Activated T-helper 2 cell treated with anti-CD3 and anti-CD28 coated beads, Interferon-gamma antibody, Interleukin-2, Interleukin-4, amounts not matched to agents 10 μg/mL and 5 μg/mL and 100 μg/mL, durations not matched to agents 14 hours and 24 hours and 36 hours (primary cell): ENCODE results near the gene LRP1. TPM values are rescaled to one million over a fixed set of nuclear protein-coding genes. Genes with fewer than 3 reads are reported as not detected.

Experiments
- DNase-seq: peaks from one replicate; pipeline ENCODE4 v3.0.0; 2021; ENCODE audit warnings: low spot score
- H3K27ac Mint-ChIP-seq: one replicate; pipeline ENCODE4 v1.8.0; 2021; ENCODE audit warnings: mixed read lengths
- H3K27me3 Mint-ChIP-seq: one replicate; pipeline ENCODE4 v1.8.0; 2021; ENCODE audit warnings: low read depth, mixed read lengths
- H3K36me3 Mint-ChIP-seq: one replicate; pipeline ENCODE4 v1.8.0; 2021; ENCODE audit warnings: low read depth, mixed read lengths
- H3K4me1 Mint-ChIP-seq: one replicate; pipeline ENCODE4 v1.8.0; 2021; ENCODE audit warnings: low read depth, mixed read lengths
- H3K4me3 Mint-ChIP-seq: one replicate; pipeline ENCODE4 v1.8.0; 2021; ENCODE audit warnings: low read depth, mild to moderate bottlenecking, moderate library complexity, mixed read lengths
- H3K9me3 Mint-ChIP-seq: one replicate; pipeline ENCODE4 v1.8.0; 2021; ENCODE audit warnings: mixed read lengths
- intact Hi-C: fragments of 100-400 bp; cut with micrococcal nuclease; formaldehyde crosslinking; loops from one replicate; pipeline ENCODE4 v1.15.1; 2023
- total RNA-seq: library from RNA; stranded (reverse); gene quantifications from 2 replicates; pipeline ENCODE4 v1.2.3, GENCODE V29; 2022

The LRP1 gene
- total RNA-seq, 1 donor from 2014 or later, result 2.1 TPM

DNA sequence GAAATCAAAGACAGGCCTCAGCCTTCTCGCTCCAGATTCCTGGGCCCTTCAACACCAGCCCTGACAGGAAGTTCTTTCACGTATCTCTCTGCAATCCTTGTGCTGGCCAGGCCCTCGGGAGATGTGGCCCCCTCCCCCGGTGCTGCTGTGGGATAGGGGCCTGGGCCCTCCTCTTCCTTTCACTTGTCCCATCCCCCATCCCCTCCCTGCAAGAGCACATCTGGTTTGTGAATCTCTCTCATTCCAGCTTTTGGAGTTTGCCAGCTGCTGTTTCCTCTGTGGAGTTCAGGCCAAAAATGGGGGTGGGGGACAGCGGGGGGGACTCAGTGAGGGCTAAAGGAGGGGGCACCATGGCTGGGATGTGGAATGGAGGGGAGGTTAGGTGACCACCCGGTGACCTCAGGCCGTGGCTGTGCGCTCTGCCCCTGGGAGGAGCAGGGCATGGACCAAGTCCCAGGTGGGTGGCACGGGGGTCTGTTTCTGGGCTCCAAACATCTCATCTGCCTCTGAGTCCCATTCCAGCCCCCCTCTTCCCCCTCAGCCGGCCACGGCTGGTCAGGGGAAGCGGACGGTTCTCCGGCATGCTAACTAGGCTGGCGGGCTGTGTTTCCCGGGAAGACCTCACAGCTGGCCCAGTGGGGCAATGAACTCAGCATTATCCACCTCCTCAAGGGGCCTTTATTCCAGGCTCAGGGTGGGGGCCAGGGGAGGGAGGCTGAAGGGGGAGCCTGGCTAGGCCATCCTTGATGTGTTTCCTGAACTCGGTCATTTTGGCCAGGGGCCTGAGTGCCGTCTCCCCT, 7.4 kb downstream of the LRP1 start:
- Mint-ChIP-seq H3K27ac (no peak overlapping the region), H3K4me1 (no peaks in the 10 kb centered on the region), H3K4me3 (no peak overlapping the region), H3K9me3 (no peaks in the 10 kb centered on the region), H3K36me3 (no peaks in the 10 kb centered on the region), H3K27me3 (peaks cover 22% of the 10 kb centered on the region)
- DNase-seq, result no peak
- intact Hi-C loops, result no loop called here

DNA sequence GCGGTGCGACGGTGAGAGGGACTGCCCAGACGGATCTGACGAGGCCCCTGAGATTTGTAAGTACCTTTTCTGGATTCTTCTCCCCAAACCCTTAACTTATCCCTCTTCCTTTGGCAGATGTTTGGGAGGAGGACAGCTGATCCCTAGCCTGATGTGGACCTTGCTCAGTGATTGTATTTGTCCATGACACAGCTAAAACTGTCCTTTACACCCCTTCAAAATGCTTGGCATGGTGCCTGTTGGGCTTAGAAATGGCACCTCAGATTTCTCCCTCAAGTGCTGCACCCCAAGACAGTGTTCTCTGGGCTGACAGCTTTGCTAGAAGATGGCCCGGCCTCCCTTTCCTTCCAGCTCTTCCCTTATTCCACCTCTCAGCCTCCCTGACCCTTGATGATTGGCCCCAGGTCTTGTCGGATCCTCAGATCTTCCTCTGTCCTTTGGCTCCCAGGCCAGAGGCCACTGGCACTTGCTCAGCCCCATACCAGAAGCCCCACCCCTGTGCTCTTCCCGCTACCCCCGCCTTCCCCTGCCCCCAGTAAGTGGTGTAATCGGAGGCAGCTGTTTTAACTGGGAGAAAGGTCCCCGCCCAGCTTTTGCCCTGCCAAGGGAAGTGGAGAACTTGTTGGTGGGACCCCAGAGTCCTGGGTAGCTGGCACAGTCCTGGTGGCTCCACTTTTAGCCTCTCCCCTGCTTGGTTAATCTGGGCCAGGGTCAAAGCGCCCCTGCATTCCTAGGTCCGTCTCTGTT, 10.4 kb downstream of the LRP1 start:
- Mint-ChIP-seq H3K36me3 (no peaks in the 10 kb centered on the region), H3K27ac (no peak overlapping the region), H3K9me3 (no peaks in the 10 kb centered on the region), H3K27me3 (peaks cover 7% of the 10 kb centered on the region), H3K4me1 (no peaks in the 10 kb centered on the region), H3K4me3 (no peak overlapping the region)
- DNase-seq, result no peak
- intact Hi-C loops, result no loop called here

DNA sequence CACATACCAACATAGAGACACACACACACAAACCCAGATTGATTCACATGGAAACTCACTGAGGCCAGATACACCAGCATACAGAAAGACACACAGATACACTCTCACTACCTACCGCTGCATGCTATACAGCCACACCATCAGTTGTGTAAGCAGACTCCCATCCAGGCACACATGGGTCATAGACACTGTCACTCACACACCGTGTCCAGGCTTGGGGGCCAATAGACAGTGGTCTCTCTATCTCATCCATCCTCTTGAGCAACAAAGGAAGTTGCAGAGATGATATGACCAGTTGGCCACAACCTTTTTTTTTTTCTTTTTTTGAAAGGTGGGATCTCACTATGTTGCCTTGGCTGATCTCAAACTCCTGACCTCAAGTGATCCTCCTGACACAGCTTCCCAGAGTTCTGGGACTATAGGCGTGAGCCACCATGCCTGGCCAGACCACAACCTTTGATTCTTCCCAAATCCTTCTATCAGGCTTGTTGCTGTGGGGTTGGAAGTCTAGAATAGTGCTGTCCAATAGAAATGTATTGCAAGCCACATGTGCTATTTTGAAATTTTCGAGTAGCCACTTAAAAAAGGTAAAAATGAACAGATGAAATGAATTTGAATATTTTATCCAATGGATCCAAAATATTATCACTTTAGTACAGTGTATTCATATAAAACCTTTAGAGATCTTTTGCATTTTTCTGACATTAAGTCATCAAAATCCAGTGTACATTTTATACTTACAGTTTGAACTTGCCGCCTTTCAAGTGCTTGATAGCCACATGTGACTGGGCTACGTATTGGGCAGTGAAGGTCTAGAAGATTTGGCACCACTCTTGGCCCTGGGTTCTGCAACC, 11.7 kb downstream of the LRP1 start:
- Mint-ChIP-seq H3K27me3 (peaks cover 2% of the 10 kb centered on the region), H3K36me3 (no peaks in the 10 kb centered on the region), H3K9me3 (no peaks in the 10 kb centered on the region), H3K4me1 (no peaks in the 10 kb centered on the region), H3K4me3 (no peak overlapping the region), H3K27ac (no peak overlapping the region)
- intact Hi-C loops, result no loop called here
- no peak for DNase-seq

DNA sequence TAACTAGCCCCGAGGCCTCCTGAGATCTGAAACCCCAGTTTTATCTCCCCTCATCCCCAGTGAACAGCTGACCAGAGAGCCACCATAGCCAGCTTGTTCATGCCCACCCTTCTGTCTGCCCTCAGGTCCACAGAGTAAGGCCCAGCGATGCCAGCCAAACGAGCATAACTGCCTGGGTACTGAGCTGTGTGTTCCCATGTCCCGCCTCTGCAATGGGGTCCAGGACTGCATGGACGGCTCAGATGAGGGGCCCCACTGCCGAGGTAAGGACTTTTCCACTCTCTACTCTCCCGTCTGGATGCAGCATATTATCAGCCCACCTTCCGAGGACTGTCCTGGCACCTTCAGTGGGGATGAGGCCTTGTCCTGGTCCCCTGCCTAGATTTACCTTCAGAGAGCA, 13.0 kb downstream of the LRP1 start:
- no peak overlapping the region for H3K4me3 Mint-ChIP-seq
- intact Hi-C loops, result no loop called here
- H3K27me3 Mint-ChIP-seq, result peaks cover 2% of the 10 kb centered on the region
- H3K36me3 Mint-ChIP-seq, result no peaks in the 10 kb centered on the region
- H3K4me1 Mint-ChIP-seq, result peaks cover 2% of the 10 kb centered on the region
- DNase-seq, result no peak
- no peak overlapping the region for H3K27ac Mint-ChIP-seq
- H3K9me3 Mint-ChIP-seq, result no peaks in the 10 kb centered on the region

DNA sequence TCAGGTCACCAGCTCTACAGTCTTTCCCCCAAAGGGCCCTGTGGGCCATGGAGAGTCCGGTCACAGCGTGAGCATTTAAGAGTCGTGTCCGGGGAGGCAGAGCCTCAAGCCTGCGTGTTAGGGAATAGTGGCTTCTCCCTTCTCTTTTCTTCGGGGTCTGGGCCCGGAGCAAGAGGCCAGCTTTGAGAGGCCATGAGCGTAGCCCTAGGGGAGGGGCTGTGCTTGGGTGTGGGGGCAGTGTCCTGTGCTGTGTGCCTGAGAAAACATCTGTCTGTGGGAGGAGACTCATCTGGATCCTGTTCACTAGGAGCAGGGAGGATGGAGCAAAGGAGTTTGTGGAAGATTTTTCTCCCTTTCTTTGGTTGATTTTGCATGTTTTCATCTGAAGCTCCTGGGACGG, 13.8 kb downstream of the LRP1 start:
- no peaks in the 10 kb centered on the region for H3K9me3 Mint-ChIP-seq
- H3K27ac Mint-ChIP-seq, result no peak overlapping the region
- peaks cover 2% of the 10 kb centered on the region for H3K4me1 Mint-ChIP-seq
- DNase-seq, result no peak
- H3K36me3 Mint-ChIP-seq, result no peaks in the 10 kb centered on the region
- peaks cover 2% of the 10 kb centered on the region for H3K27me3 Mint-ChIP-seq
- H3K4me3 Mint-ChIP-seq, result no peak overlapping the region
- intact Hi-C loops, result no loop called here

DNA sequence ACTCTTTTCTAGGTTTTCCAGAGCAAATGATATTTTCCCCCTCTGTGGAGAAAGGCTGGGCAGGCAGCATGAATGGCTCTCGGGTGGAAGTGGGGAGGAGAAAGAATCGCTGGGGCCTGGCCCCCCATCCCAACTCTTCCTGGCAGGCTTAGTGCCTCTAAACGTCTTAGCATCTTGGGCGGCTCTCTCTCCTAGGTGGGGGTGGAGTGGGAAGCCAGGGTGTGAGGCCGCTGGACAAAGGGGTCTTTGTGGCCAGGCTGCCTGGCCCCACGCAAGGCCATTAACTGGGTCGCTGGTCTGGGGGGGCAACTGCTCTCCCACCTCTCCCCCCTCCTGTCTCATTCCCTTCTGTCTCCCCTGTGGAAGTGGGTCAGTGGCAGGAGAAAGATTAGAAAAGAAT, 14.4 kb downstream of the LRP1 start:
- intact Hi-C loops, result no loop called here

DNA sequence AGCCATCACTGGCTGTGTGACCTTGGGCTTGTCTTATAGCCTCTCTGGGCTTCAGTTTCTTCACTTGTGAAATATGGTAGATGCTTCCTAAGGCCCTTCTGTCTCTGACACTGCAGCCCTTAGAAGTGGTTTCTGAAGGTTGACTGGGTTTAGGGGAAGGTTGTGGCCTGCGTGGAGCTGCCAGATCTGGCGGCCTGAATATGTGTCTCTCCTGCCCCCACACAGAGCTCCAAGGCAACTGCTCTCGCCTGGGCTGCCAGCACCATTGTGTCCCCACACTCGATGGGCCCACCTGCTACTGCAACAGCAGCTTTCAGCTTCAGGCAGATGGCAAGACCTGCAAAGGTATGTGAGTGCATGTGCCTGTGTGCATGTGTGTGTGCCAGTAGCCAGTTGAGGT, 15.2 kb downstream of the LRP1 start:
- H3K27ac Mint-ChIP-seq, result no peak overlapping the region
- DNase-seq, result no peak
- H3K9me3 Mint-ChIP-seq, result no peaks in the 10 kb centered on the region
- no peaks in the 10 kb centered on the region for H3K36me3 Mint-ChIP-seq
- H3K27me3 Mint-ChIP-seq, result peaks cover 2% of the 10 kb centered on the region
- H3K4me1 Mint-ChIP-seq, result peaks cover 2% of the 10 kb centered on the region
- intact Hi-C loops, result no loop called here
- H3K4me3 Mint-ChIP-seq, result no peak overlapping the region

More for the DNA sequence above, 14.4 kb downstream of the LRP1 start:
- no peak for DNase-seq
- H3K36me3 Mint-ChIP-seq, result no peaks in the 10 kb centered on the region
- no peaks in the 10 kb centered on the region for H3K9me3 Mint-ChIP-seq
- H3K4me3 Mint-ChIP-seq, result no peak overlapping the region
- peaks cover 2% of the 10 kb centered on the region for H3K4me1 Mint-ChIP-seq
- no peak overlapping the region for H3K27ac Mint-ChIP-seq
- H3K27me3 Mint-ChIP-seq, result peaks cover 2% of the 10 kb centered on the region

DNA sequence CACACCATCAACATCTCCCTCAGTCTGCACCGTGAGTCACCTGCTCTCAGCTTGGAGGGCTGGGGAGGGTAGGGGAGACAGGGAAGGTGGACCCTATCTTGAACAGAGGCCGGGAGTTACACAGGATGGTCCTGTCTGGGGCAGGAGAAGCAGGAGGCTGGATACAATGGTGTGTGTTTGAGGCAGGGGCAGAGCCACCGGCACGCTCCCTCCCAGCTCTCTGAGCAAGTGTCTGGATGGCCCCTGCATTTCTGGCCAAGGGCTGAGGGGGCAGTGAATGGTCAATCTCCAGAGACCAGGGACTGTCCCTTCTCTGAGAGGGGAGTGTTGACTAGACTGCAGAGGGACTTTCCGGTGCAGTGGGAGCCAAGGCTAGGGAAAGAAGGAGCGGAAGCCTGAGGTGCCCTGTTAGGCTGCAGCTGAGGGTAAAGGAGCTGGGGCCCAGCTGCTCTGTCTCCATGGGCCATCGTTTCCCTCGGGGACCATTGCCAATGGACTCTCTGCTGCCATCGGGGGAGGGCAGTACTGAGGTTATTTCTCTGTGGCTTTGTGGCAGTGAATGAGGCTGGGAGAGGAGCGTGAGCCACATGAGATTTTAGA, 17.3 kb downstream of the LRP1 start:
- Mint-ChIP-seq H3K36me3 (no peaks in the 10 kb centered on the region), H3K4me1 (peaks cover 2% of the 10 kb centered on the region), H3K27me3 (no peaks in the 10 kb centered on the region), H3K4me3 (no peak overlapping the region), H3K27ac (no peak overlapping the region), H3K9me3 (no peaks in the 10 kb centered on the region)
- DNase-seq, result no peak
- intact Hi-C loops, result no loop called here

DNA sequence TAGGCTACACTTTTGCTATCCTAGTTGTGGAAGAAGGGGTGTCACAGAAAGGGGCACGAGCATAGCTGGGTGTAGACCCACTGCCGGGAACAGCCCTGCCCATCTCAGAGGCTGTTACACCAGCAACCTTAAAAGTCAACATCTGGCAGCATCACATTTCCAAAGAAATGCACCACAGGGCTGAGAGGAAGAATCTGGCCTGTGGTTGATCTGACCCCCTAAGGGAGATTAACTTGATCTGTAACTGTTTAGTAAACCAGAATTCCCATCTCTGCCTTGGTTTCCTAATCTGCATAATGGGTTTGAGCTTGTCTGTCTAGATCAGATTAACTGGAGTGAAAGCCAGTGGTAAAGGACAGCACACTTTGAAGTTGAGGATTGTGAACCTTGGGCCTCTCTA, 17.8 kb downstream of the LRP1 start:
- H3K36me3 Mint-ChIP-seq, result no peaks in the 10 kb centered on the region
- no peaks in the 10 kb centered on the region for H3K9me3 Mint-ChIP-seq
- DNase-seq, result no peak
- peaks cover 2% of the 10 kb centered on the region for H3K4me1 Mint-ChIP-seq
- no peak overlapping the region for H3K4me3 Mint-ChIP-seq
- H3K27ac Mint-ChIP-seq, result peak overlapping the region; percentile 36
- intact Hi-C loops, result no loop called here
- no peaks in the 10 kb centered on the region for H3K27me3 Mint-ChIP-seq

DNA sequence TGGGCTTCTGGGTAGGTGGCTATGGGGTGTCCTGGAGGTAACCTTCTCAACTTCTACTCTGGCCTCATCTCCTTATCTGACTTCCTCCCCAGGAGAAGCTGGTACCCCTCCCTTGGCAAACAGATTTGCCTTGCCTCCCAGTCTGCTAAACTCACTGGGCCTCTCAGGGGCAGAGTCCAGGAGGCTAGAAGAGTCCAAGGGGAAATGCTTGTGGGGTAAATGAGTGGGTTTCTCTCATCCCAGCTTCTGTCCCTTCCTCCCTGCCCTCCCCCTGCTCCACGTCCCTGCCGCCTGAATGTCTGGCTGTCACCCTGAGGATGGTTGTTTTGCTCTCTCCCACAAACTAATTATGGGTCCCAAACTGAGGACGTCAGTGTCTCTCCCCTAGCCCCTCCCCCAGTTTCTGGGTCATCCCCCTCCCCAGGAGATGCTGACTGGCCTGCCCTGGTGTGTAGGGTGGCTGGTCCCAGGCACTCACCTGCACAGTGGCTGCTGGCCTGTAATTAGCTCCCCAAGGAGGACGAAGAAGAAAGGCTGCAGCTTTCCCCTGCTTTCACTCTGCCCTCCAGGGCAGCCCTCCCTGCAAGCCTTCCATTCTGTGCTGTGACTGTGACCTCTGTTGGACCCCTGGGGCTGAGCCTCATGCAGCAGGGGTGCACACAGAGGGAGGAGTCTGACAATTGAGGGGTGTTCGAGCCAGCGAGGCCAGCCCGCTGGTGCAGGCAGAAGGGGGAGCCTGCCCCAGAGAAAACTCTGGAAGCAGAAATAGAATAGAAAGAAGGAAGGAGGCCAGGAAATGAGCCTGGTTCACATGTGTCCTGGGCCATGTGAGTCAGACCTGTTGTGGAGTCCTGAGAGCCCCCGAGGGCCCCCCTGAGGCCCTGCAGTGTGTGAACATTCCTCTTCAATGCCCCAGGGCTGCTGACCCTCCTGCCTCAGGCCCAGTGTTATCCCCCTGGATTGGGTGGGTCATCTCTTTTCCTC, 19.0 kb downstream of the LRP1 start, which contains the start of gene LRP1-AS:
LRP1-AS (minus strand) TSS at position 659 of the 984 bp plus-strand sequence.
- intact Hi-C loops, result no loop called here
- no peak within 1 kb of the TSS for H3K27ac Mint-ChIP-seq
- H3K9me3 Mint-ChIP-seq, result no peaks in the 10 kb centered on the region
- no peaks in the 10 kb centered on the region for H3K27me3 Mint-ChIP-seq
- DNase-seq, result no peak
- no peaks in the 10 kb centered on the region for H3K36me3 Mint-ChIP-seq
- H3K4me1 Mint-ChIP-seq, result peaks cover 2% of the 10 kb centered on the region
- no peak within 1 kb of the TSS for H3K4me3 Mint-ChIP-seq

DNA sequence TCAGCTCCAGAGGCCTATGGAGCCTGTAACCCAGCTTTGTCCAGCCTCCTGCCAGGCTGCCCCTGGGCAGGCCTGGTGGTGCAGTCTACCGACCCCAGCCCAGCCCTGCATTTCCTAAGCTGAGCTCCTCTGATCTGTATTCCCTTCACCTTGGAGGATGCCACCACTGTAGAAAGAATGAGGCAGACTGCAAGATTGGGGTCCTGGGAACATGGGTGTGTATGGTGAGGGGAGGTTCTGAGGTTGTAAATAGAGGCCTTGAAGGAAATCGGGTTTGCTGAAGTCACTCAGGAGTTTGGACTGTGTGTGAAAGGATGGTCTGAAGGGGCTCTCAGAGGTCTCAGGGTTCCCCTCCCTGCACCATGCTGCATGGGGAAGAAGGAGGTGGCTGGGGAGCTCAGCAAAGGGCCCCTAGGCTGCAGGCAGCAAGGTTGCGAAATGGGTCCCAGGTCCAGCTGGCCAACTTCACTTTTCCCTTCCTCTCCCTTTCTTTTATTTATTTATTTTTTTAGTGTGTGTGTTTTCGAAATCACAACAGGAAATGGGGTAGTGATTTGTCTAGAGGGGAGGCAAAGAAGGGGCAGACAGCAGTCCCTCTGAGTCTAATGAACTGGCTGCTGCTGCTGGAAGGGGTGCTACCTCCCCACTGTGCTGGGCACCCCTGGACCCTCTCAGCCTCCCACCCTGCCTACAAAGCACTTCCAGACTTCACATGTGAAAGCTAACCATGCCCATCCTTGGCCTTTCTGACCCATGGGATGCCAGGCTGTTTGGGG, 20.4 kb downstream of the LRP1 start:
- Mint-ChIP-seq H3K27me3 (no peaks in the 10 kb centered on the region), H3K27ac (no peak overlapping the region), H3K4me3 (no peak overlapping the region), H3K4me1 (peaks cover 2% of the 10 kb centered on the region), H3K9me3 (no peaks in the 10 kb centered on the region), H3K36me3 (no peaks in the 10 kb centered on the region)
- intact Hi-C loops, result no loop called here
- no peak for DNase-seq
